ENCODE measurements around the gene LTO1.

LTO1 gene

GRCh38 chr11:69662806-69663205 lies 12.3 kb downstream of the LTO1 start:
- no peak for DNase-seq (ENCODE audit: low read depth)
- no peak overlapping the region for H3K4me3 ChIP-seq (ENCODE audit: low read depth, low read length)
- no peak for TF ChIP-seq CTCF (conservative IDR thresholded peaks at IDR 0.05; ENCODE audit: low read depth, low read length)

- no peak for DNase-seq (ENCODE audit: low read depth)
- peak; percentile 51 for TF ChIP-seq CTCF (conservative IDR thresholded peaks at IDR 0.05; ENCODE audit: low read depth, low read length)
- no peak overlapping the region for H3K4me3 ChIP-seq (ENCODE audit: low read depth, low read length)
These were observed 13.0 kb downstream of the LTO1 start for GRCh38 chr11:69662021-69662698.

GRCh38 chr11:69661413-69661715 lies 13.8 kb downstream of the LTO1 start:
- TF ChIP-seq CTCF (conservative IDR thresholded peaks at IDR 0.05; ENCODE audit: low read depth, low read length): no peak
- DNase-seq (ENCODE audit: low read depth): no peak
- H3K4me3 ChIP-seq (ENCODE audit: low read depth, low read length): no peak overlapping the region

GRCh38 chr11:69660001-69660500 lies 15.1 kb downstream of the LTO1 start:
- no peak overlapping the region for H3K4me3 ChIP-seq (ENCODE audit: low read depth, low read length)
- TF ChIP-seq CTCF (conservative IDR thresholded peaks at IDR 0.05; ENCODE audit: low read depth, low read length): no peak

GRCh38 chr11:69659591-69659990 lies 15.6 kb downstream of the LTO1 start:
- TF ChIP-seq CTCF (conservative IDR thresholded peaks at IDR 0.05; ENCODE audit: low read depth, low read length): no peak
- no peak overlapping the region for H3K4me3 ChIP-seq (ENCODE audit: low read depth, low read length)
- DNase-seq (ENCODE audit: low read depth): no peak

More at GRCh38 chr11:69660001-69660500, 15.1 kb downstream of the LTO1 start:
- DNase-seq (ENCODE audit: low read depth): no peak

GRCh38 chr11:69658626-69659450 lies 16.3 kb downstream of the LTO1 start:
- TF ChIP-seq CTCF (conservative IDR thresholded peaks at IDR 0.05; ENCODE audit: low read depth, low read length): no peak
- no peak for DNase-seq (ENCODE audit: low read depth)
- no peak overlapping the region for H3K4me3 ChIP-seq (ENCODE audit: low read depth, low read length)
